Tibial nerve (tissue), 4 donors: ENCODE measurements around the gene BLID. TPM values are rescaled to one million over a fixed set of nuclear protein-coding genes. Genes with fewer than 3 reads are reported as not detected.
A peak's percentile ranks its signal among the peaks of the same experiment; 100 is the strongest.

Source experiments
- DNase-seq, 2 donors: peaks; one replicate each; pipeline ENCODE4 v3.0.0-alpha.2; 2019; ENCODE audit warnings: low spot score in 2 of 2
- H3K27ac ChIP-seq, 4 donors: fragments of 200-600 bp; sonication (generic) in 3 of 4; one replicate each; pipeline ENCODE4 v1.5.1; 2017 to 2019; ENCODE audit warnings: mild to moderate bottlenecking in 1 of 4
- H3K27me3 ChIP-seq, 2 donors: fragments of 200-600 bp; sonication (generic) in 1 of 2; one replicate each; pipeline versions ENCODE4 v1.5.1 to v1.6.0; 2017 to 2019
- H3K36me3 ChIP-seq, 3 donors: fragments of 200-600 bp; sonication (generic); one replicate each; pipeline ENCODE4 v1.5.1; 2018 to 2019
- H3K4me1 ChIP-seq, 4 donors: fragments of 200-600 bp; sonication (generic) in 3 of 4; one replicate each; pipeline ENCODE4 v1.5.1; 2017 to 2019
- H3K4me3 ChIP-seq, 4 donors: fragments of 200-600 bp; sonication (generic) in 3 of 4; one replicate each; pipeline ENCODE4 v1.5.1; 2017 to 2019; ENCODE audit warnings: mild to moderate bottlenecking in 1 of 4, moderate library complexity in 1 of 4
- H3K9me3 ChIP-seq, 4 donors: fragments of 200-600 bp; sonication (generic) in 3 of 4; one replicate each; pipeline ENCODE4 v1.5.1; 2017 to 2019
- EP300 ChIP-seq, 2 donors: sonication (generic); formaldehyde crosslinking; IDR thresholded peaks; one replicate each; pipeline ENCODE4 v1.6.1; 2017; ENCODE audit warnings: antibody characterized with exemption in 2 of 2, mild to moderate bottlenecking in 1 of 2
- POLR2A ChIP-seq, 2 donors: fragments of 450-650 bp; IDR thresholded peaks; one replicate each; pipeline ENCODE4 v1.6.1; 2017; ENCODE audit warnings: antibody characterized with exemption in 2 of 2, mild to moderate bottlenecking in 2 of 2, moderate library complexity in 2 of 2
- WGBS, 2 donors: methylation state at CpG; one replicate each; pipeline ENCODE4 v1.1.5; 2018; 5-methylcytosine and 5-hydroxymethylcytosine counted together
- total RNA-seq, 4 donors: library from RNA; depleted of rRNA; stranded (reverse); fragments of >200 nt; gene quantifications; one replicate each; pipeline ENCODE4 v1.1.0, GENCODE V29; 2016
- TF ChIP-seq, protein P1 (sequence below), 5 experiments: fragments of 200-600 bp in 3 of 5; fragments of 450-650 bp in 2 of 5; sonication (generic) in 3 of 5; IDR thresholded peaks; one replicate each; pipeline ENCODE4 v1.5.1; 2016 to 2019; ENCODE audit warnings: antibody characterized with exemption in 5 of 5, mild to moderate bottlenecking in 3 of 5, moderate library complexity in 2 of 5

The BLID gene
- total RNA-seq, 4 donors from 2014 or later: 1.7 to 7.0 (median 4.8) TPM

DNA sequence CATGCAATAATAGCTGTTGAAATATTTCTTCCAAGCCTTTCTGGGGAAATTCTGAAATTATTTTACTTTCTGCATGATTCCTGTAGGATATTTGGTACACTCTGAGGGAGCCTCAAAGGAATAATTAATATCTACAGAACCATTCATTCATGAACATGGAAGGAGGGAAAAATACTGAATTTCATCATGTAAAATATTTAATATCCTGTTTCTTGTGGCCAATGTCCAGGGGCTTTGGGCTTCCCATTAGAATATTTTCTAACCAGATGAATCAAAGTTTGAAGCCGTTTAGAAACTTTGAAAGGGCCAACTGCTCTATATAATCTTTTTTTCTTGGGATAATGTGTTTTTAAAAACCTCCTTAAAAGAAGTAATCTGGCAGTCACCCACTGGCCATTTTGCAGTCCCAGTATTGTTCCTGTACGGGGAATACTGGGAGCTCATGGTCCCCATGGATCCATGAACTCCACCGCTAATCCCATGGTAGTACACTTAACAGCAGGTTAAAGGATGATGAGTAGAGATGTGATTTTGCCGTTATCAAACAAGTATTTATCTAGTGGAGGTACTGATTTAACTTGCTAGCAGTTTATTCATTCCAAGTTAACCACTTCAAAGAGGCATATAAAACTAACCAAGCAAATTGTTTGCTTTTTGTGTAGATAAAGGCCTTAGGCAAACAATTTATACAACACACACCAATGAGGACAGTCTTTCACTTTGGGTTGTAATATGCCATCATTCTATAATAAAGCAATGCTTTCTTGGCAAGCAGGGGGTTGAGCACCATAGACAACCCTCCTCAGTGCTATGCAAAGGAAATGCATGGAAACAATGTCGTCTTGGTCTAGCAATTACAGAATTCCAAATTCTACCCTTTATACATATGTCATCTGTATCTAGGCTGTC, 34.5 kb upstream of the BLID start:
- peaks cover 0 to 47% (median 9%) of the 10 kb centered on the region in 4 donors for H3K4me1 ChIP-seq
- H3K4me3 ChIP-seq: no peak overlapping the region
- WGBS, 2 donors: 56 to 57% methylated on average over 5 of the region's 5 CpGs
- H3K27ac ChIP-seq: peak overlapping the region in 1 of 4 donors; percentile 70
- no peaks in the 10 kb centered on the region for H3K9me3 ChIP-seq
- no peaks in the 10 kb centered on the region for H3K36me3 ChIP-seq
- no peak for DNase-seq
- TF ChIP-seq, protein P1, sequence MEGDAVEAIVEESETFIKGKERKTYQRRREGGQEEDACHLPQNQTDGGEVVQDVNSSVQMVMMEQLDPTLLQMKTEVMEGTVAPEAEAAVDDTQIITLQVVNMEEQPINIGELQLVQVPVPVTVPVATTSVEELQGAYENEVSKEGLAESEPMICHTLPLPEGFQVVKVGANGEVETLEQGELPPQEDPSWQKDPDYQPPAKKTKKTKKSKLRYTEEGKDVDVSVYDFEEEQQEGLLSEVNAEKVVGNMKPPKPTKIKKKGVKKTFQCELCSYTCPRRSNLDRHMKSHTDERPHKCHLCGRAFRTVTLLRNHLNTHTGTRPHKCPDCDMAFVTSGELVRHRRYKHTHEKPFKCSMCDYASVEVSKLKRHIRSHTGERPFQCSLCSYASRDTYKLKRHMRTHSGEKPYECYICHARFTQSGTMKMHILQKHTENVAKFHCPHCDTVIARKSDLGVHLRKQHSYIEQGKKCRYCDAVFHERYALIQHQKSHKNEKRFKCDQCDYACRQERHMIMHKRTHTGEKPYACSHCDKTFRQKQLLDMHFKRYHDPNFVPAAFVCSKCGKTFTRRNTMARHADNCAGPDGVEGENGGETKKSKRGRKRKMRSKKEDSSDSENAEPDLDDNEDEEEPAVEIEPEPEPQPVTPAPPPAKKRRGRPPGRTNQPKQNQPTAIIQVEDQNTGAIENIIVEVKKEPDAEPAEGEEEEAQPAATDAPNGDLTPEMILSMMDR (IDR thresholded peaks at IDR 0.05): no peak
- TF ChIP-seq EP300 (IDR thresholded peaks at IDR 0.05): no peak
- TF ChIP-seq POLR2A (IDR thresholded peaks at IDR 0.05): no peak
- no peaks in the 10 kb centered on the region for H3K27me3 ChIP-seq

DNA sequence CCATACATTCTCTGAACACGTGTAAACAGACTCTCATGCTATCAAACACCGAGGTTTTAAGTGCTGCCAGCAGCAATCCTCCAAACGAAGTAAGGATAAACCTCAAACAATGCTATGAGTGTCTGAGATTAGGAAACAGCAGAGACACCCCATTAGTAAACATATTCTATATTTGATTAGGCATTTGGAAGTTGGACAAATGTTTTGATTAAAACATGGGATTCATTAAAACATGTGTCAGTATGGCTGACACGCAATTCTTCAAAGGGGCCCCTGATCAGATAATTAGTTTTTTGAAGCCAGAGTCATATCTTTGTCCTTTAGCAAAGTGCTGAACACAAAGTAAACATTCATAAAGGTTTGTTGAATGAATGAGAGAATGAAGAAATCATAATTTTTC, 33.2 kb upstream of the BLID start:
- Histone ChIP-seq H3K27ac (no peak overlapping the region), H3K4me3 (no peak overlapping the region), H3K27me3 (no peaks in the 10 kb centered on the region), H3K36me3 (no peaks in the 10 kb centered on the region), H3K4me1 (peaks cover 0 to 35% (median 8%) of the 10 kb centered on the region in 4 donors), H3K9me3 (no peaks in the 10 kb centered on the region)
- no peak for TF ChIP-seq EP300 (IDR thresholded peaks at IDR 0.05)
- TF ChIP-seq, protein P1 (IDR thresholded peaks at IDR 0.05): no peak
- TF ChIP-seq POLR2A (IDR thresholded peaks at IDR 0.05): no peak
- no peak for DNase-seq
- WGBS, 2 donors: 63 to 78% methylated on average over 4 of the region's 4 CpGs

DNA sequence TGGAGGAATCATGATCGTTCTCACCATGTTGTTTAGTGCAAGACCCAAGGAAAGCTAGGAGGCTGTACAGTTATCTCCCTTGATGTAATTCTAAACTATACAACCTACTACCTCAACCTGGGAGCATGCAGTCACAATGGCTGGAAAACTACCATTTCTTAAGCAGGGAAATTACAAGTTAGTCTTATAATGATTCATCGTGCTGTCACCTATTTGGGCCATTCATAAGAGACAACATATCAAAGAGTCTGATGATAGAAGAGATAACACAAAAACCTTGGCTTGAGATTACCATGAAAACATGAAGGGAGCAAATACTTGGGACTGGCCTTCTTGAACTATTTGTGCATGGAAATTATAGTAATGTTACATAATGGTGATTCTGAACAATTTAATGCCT, 30.5 kb upstream of the BLID start:
- WGBS, 2 donors: 92 to 94% methylated on average over 2 of the region's 2 CpGs
- H3K4me1 ChIP-seq: peaks cover 0 to 30% (median 5%) of the 10 kb centered on the region in 4 donors
- no peaks in the 10 kb centered on the region for H3K9me3 ChIP-seq
- H3K36me3 ChIP-seq: no peaks in the 10 kb centered on the region
- H3K4me3 ChIP-seq: no peak overlapping the region
- no peak for DNase-seq
- H3K27ac ChIP-seq: no peak overlapping the region
- TF ChIP-seq, protein P1 (IDR thresholded peaks at IDR 0.05): no peak
- no peak for TF ChIP-seq EP300 (IDR thresholded peaks at IDR 0.05)
- TF ChIP-seq POLR2A (IDR thresholded peaks at IDR 0.05): no peak
- H3K27me3 ChIP-seq: no peaks in the 10 kb centered on the region

DNA sequence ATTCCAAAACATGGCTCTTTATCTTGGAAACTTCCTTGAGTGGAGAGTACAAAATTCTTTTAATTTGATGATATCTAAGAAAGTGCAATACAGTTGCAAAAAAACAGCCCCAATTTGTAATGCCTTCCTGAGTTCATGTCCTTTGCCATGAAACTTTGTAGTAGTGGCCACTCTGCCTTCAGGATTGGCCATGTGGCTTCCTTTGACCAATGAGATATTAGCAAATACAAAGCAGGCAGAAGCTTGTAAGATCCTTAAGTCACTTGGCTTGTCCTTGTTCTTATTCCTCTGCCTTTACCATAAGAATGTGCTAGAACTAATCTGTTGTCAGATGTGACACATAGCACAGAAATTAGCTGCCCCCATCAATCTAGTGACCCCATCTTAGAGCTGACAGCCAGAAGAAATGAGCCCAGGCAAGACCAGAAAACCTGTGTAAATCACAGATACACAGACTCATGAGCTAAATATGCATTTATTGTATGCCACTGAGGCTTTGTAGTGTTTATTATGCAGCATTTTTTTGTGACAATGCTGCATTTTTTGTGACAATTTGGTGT, 29.8 kb upstream of the BLID start:
- Histone ChIP-seq H3K27me3 (no peaks in the 10 kb centered on the region), H3K4me1 (peaks cover 0 to 30% (median 5%) of the 10 kb centered on the region in 4 donors), H3K9me3 (no peaks in the 10 kb centered on the region), H3K4me3 (no peak overlapping the region), H3K36me3 (no peaks in the 10 kb centered on the region), H3K27ac (no peak overlapping the region)
- TF ChIP-seq EP300 (IDR thresholded peaks at IDR 0.05) (no peak), POLR2A (IDR thresholded peaks at IDR 0.05) (no peak)
- TF ChIP-seq, protein P1 (IDR thresholded peaks at IDR 0.05): no peak
- no peak for DNase-seq

DNA sequence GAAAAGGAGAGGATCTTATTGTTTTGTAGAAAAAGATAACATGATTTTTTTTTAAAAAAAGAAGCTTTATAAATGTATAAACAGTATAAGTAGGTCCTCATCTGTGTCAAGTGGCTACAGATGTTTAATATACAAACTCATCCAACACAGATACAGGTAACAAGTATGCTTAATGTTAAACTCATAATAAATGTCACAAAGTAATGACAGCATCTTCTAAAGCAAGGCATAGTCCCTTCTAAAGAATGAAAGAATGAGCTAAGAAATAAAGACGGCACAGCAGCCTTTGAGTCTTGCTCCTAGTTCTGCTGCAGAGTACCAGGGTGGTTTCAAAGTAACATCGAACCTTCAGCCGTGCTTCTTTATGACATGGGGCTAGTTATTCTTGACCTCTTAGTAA, 28.7 kb upstream of the BLID start:
- Histone ChIP-seq H3K27ac (no peak overlapping the region), H3K4me1 (peaks cover 0 to 27% (median 5%) of the 10 kb centered on the region in 4 donors), H3K4me3 (no peak overlapping the region), H3K27me3 (no peaks in the 10 kb centered on the region), H3K9me3 (no peaks in the 10 kb centered on the region), H3K36me3 (no peaks in the 10 kb centered on the region)
- no peak for DNase-seq
- TF ChIP-seq POLR2A (IDR thresholded peaks at IDR 0.05): no peak
- TF ChIP-seq, protein P1 (IDR thresholded peaks at IDR 0.05): no peak
- TF ChIP-seq EP300 (IDR thresholded peaks at IDR 0.05): no peak
- WGBS, 2 donors: 82 to 89% methylated on average over 3 of the region's 3 CpGs
